DMS153 (cell line): Measurements from ENCODE around the gene OBSCN.

ENCODE experiments used
- DNase-seq: peaks from one replicate; lab custom pipeline; 2025; lab: John Stamatoyannopoulos, UW

OBSCN gene

GRCh38 chr1:228368801-228369607, 161.2 kb downstream of the OBSCN start:
- no peak for DNase-seq

GRCh38 chr1:228369608-228370438, 162.0 kb downstream of the OBSCN start:
- DNase-seq = no peak

DNA sequence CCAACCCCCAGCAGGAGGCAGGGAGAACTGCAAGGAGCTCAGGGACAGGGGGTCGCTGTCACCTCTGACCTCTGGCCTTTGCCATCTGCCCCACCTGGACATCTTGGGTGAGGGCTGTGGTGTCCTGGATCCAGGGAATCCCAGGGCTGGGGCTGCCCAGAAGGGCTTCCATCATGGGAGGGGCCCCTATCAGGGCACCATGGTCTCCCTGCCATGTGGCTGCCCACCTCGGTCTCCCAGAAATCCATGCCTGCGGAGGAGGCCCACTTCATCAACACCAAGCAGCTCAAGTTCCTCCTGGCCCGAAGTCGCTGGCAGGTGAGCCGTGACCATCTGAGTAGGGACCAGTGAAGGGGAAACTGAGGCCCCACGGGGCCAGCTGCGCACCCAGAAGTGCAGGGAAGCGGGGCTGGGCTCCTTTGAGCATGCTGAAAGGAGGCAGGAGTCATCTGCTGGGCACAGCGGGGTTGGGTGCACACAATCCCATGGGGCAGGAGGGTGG, 162.6 kb downstream of the OBSCN start:
- DNase-seq = no peak

DNA sequence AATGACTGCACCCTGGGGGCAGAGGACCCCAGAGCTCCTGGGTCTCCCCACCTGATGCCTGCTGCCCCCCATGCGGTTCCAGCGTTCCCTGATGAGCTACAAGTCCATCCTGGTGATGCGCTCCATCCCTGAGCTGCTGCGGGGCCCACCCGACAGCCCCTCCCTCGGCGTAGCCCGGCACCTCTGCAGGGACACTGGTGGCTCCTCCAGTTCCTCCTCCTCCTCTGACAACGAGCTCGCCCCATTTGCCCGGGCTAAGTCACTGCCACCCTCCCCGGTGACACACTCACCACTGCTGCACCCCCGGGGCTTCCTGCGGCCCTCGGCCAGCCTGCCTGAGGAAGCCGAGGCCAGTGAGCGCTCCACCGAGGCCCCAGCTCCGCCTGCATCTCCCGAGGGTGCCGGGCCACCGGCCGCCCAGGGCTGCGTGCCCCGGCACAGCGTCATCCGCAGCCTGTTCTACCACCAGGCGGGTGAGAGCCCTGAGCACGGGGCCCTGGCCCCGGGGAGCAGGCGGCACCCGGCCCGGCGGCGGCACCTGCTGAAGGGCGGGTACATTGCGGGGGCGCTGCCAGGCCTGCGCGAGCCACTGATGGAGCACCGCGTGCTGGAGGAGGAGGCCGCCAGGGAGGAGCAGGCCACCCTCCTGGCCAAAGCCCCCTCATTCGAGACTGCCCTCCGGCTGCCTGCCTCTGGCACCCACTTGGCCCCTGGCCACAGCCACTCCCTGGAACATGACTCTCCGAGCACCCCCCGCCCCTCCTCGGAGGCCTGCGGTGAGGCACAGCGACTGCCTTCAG, 163.3 kb downstream of the OBSCN start:
- DNase-seq = no peak

- no peak for DNase-seq
Observed at GRCh38 chr1:228371741-228372182, 163.9 kb downstream of the OBSCN start.

DNA sequence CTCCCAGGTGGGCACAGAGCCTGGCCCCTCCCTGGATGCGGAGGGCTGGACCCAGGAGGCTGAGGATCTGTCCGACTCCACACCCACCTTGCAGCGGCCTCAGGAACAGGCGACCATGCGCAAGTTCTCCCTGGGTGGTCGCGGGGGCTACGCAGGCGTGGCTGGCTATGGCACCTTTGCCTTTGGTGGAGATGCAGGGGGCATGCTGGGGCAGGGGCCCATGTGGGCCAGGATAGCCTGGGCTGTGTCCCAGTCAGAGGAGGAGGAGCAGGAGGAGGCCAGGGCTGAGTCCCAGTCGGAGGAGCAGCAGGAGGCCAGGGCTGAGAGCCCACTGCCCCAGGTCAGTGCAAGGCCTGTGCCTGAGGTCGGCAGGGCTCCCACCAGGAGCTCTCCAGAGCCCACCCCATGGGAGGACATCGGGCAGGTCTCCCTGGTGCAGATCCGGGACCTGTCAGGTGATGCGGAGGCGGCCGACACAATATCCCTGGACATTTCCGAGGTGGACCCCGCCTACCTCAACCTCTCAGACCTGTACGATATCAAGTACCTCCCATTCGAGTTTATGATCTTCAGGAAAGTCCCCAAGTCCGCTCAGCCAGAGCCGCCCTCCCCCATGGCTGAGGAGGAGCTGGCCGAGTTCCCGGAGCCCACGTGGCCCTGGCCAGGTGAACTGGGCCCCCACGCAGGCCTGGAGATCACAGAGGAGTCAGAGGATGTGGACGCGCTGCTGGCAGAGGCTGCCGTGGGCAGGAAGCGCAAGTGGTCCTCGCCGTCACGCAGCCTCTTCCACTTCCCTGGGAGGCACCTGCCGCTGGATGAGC, 164.5 kb downstream of the OBSCN start:
- DNase-seq = peak; percentile 36

DNA sequence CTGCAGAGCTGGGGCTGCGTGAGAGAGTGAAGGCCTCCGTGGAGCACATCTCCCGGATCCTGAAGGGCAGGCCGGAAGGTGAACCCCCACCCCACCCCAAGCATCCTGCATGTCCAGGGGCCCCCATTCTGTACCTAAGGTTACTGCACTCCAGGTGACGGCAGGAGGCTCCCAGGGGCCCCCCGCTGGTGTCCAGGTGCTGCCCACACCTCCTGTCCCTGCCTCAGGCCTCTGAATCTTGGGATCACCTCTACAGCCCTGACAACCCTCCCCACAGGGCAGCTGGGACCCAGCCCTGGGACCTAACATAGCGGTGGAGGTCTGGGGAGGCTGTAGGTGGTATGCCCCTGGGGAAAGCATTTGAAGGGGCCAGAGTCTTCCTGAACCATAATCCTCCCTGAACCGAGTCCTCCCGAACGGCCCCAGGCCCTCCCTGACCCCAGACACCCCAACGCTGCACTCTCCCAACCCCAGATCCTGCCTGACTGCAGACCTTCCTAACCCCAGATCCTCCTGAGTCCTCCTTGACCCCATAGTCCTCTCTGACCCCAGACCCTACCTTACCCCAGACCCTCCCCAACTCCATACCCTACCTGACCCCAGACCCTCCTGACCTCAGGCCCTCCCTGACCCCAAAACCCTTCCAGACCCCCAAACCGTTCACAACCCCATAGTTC, 165.3 kb downstream of the OBSCN start:
- no peak for DNase-seq

DNA sequence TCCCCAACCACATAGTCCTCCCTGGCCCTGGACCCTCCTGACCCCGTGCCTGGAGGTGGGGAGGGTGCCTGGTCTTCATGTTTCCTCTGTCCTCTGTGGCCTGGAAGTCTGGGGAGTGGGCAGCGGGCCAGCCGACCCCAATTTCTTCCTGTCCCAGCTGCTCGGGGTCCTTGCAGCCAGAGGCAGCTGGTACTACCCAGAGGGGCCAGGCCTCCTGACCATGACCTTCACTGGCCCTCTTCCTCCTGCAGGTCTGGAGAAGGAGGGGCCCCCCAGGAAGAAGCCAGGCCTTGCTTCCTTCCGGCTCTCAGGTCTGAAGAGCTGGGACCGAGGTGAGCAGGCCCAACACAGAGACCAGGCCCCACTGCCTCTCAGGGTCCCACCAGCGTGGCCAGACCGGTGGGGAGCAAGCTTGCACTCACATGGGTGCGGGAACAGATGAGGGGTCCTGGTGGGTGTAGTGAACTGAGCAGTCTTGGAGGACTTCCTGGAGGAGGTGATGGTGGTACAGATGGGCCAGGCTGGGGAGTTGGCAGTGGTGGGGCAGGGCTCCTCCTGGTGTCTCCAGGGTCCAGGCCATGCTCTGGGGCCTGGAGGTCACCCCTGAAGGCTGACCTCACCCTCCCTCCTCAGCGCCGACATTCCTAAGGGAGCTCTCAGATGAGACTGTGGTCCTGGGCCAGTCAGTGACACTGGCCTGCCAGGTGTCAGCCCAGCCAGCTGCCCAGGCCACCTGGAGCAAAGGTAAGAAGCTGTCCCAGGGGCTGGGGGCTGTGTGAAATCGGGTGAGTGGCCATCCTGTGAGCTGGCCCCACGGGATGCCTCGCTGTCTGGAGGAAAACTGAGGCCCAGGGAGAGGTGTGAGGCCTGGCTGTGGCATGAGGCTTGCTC, 166.1 kb downstream of the OBSCN start:
- no peak for DNase-seq

DNA sequence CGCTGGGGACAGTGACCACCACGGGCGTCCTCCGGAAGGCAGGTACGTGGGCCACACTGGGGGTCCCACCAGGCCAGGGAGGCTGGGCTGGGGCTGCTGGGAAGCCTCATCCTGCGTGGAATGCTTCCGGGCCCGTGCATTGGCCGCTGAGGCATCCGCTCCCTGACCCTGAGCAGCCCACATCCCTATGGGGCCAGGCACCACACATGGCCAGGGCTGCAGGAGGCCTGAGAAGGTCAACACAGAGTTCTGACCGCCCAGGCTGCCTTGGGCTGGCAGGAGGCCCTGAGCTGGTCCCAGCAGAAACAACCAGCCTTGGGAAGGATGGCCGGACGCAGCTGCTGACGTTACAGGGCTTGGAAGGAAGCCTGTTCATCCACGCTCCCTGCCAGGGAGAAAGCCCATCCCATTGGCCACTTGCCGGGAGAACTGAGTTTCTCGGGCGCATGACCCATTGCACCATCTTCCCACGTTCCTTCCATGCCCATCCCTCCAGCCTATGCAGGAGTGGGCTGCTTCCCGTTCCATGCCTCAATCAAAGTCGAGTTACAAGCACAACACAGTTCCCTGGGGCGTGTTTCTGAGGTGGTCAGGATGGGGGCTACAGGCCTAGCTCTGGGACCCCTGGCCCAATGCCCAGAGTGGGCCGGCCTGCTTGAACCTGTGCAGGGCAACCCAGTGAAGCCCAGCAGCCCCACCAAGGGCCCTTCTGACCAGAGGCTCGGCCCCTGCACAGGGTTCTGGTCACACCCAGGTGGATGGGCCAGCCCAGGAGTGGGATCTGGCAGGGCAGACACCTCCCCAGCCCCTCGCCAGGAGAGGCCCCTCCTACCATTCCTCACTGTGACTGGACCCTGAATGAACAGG, 167.1 kb downstream of the OBSCN start:
- no peak for DNase-seq

DNA sequence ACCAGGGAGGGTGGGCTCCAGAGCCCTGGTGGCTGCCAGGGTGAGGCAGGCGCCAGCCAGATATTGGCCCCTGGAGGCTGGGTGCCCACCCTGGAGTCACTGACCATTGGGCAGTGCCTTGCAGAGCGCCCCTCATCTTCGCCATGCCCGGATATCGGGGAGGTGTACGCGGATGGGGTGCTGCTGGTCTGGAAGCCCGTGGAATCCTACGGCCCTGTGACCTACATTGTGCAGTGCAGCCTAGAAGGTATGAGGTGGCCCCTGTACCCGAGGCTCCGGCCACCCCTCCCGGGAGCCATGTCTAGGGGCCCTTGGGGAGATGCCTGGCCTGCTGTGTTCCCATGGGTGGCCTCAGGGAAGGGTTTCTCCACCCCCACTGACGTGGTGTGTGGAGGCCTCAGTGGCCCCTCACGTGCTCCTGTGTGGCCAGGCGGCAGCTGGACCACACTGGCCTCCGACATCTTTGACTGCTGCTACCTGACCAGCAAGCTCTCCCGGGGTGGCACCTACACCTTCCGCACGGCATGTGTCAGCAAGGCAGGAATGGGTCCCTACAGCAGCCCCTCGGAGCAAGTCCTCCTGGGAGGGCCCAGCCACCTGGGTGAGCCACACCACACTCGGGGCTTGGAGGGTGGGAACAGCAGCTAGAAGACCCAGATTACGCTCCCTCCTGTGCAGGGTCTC, 167.9 kb downstream of the OBSCN start:
- DNase-seq = no peak

DNA sequence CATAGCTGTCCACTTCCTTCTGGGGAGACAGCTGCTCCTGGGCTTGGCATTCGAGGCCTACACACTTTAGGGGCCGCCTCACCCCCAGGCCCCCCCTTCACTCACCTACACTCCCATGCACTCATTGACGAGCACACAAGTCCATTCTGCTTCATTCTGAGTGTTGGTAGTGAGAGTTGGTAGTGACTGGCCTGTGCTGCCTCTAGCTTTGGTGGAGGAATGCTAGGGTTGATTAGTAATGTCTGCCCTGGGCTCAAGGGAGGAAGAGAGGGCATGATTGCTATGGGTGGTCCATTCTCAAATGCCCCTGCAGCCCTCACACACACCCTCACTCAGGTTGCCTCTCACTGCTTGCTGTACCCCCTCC, 168.4 kb downstream of the OBSCN start:
- no peak for DNase-seq

DNA sequence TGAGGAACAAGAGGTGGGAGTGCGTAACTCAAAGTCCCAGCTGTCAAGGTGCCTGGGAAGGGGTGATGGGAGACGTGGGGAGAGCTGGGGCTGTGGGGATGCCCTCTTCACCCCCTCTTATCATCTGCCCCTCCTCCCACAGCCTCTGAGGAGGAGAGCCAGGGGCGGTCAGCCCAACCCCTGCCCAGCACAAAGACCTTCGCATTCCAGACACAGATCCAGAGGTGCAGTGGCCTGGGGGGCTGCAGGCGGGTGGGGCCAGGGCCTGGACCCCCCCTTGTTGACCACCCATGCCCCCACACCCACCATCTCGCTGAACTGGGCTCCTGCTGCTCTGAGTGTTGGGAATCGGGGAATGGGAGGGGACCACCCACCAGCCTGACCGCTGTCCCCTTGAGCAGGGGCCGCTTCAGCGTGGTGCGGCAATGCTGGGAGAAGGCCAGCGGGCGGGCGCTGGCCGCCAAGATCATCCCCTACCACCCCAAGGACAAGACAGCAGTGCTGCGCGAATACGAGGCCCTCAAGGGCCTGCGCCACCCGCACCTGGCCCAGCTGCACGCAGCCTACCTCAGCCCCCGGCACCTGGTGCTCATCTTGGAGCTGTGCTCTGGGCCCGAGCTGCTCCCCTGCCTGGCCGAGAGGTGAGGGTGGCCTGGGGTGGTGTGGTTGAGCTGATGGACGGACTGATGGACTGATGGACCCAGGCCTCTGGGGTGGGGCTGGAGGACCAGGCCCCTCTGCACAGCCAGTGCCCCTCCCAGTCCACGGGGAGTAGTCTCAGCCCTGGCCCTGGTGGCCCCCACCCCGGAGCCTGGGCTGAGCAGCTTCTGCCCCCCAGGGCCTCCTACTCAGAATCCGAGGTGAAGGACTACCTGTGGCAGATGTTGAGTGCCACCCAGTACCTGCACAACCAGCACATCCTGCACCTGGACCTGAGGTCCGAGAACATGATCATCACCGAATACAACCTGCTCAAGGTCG, 169.1 kb downstream of the OBSCN start:
- DNase-seq = no peak

DNA sequence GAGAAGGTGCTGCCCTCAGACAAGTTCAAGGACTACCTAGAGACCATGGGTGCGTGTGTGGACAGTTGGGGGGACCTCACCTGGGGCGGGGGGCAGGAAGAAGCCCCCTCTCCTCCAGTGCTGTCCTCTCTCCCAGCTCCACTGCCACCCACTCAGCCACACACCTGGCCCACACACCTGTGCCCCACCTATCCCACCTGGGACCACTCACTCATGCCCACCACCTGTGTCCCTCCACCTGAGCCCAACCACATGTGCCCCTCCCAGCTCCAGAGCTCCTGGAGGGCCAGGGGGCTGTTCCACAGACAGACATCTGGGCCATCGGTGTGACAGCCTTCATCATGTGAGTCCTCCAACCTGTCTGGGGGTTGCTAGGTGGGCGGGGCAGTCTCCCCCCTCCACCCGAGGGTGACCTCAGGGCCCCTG, 169.8 kb downstream of the OBSCN start:
- DNase-seq = no peak

GRCh38 chr1:228378090-228378872, 170.4 kb downstream of the OBSCN start:
- peak; percentile 80 for DNase-seq

DNA sequence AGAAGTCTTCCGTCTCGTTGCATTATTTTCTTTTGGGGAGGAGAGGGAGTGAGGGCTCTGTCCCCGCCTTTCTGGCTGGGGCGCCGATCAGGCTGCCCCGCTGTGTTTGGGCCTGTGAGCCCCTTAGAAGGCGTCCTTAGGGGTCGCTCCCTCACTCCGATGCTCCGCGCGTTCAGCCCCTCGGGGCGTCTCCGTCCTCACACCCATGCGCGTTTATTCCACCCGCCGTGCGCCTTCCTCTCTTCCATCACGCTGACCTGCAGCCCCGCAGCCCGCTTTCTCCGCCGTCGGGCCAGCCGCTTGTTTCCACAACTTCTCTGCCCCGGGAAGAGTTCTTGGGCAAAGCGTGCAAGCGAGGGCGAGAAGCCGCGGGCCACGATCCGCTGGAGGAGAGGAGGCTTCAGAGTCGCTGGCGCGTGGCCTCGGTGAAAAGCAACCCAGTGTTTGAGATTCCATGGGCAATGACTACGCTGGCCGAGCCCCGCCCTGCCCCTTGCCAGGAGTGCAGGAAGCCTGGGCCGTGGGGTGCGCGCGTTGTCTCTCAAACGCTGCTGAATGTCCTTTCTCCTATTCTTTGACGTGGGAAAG, 171.1 kb downstream of the OBSCN start:
- DNase-seq = no peak

GRCh38 chr1:228379666-228380065, 171.8 kb downstream of the OBSCN start:
- no peak for DNase-seq
